Osteocyte (in vitro differentiated cells): Measurements from ENCODE around the gene PRX. TPM values are rescaled to one million over a fixed set of nuclear protein-coding genes. Genes with fewer than 3 reads are reported as not detected.

Experiments used
- DNase-seq: peaks from one replicate; pipeline ENCODE4 v3.0.0; 2021; ENCODE audit warnings: mixed read lengths; ENCODE audit not compliant: unreplicated experiment; ENCODE audit errors: extremely low spot score
- H3K27ac Mint-ChIP-seq: one replicate; pipeline ENCODE4 v1.8.0; 2021; ENCODE audit warnings: mild to moderate bottlenecking, mixed read lengths; ENCODE audit not compliant: unreplicated experiment
- H3K27me3 Mint-ChIP-seq: one replicate; pipeline ENCODE4 v1.8.0; 2021; ENCODE audit warnings: mixed read lengths; ENCODE audit not compliant: unreplicated experiment
- H3K36me3 Mint-ChIP-seq: one replicate; pipeline ENCODE4 v1.8.0; 2021; ENCODE audit warnings: mixed read lengths; ENCODE audit not compliant: unreplicated experiment
- H3K4me1 Mint-ChIP-seq: one replicate; pipeline ENCODE4 v1.8.0; 2021; ENCODE audit warnings: mixed read lengths; ENCODE audit not compliant: unreplicated experiment
- H3K4me3 Mint-ChIP-seq: one replicate; pipeline ENCODE4 v1.8.0; 2021; ENCODE audit warnings: mild to moderate bottlenecking, moderate library complexity, mixed read lengths; ENCODE audit not compliant: unreplicated experiment
- H3K9me3 Mint-ChIP-seq: one replicate; pipeline ENCODE4 v1.8.0; 2021; ENCODE audit warnings: mixed read lengths; ENCODE audit not compliant: unreplicated experiment
- CTCF ChIP-seq: fragments of 200-600 bp; sonication (generic); IDR thresholded peaks from 2 replicates; pipeline ENCODE4 v1.5.0; 2021; ENCODE audit warnings: antibody characterized with exemption, mild to moderate bottlenecking, moderate library complexity
- total RNA-seq: library from RNA; stranded (reverse); gene quantifications from 2 replicates; pipeline ENCODE4 v1.2.1, GENCODE V29; 2021

The PRX gene
- total RNA-seq, 1 donor from 2014 or later: 5.0 TPM

- Mint-ChIP-seq H3K27me3 (no peaks in the 10 kb centered on the region), H3K4me1 (peaks cover 27% of the 10 kb centered on the region), H3K9me3 (no peaks in the 10 kb centered on the region), H3K27ac (peak within 1 kb of the TSS; percentile 99), H3K36me3 (peaks cover 8% of the 10 kb centered on the region), H3K4me3 (peak within 1 kb of the TSS; percentile 100)
- peak; percentile 99 for DNase-seq
- TF ChIP-seq CTCF: no peak
Measured at GRCh38 chr19:40444000-40444824, 31.0 kb upstream of the PRX start, which contains the start of gene SERTAD3. Gene SERTAD3 (minus strand): TSS chr19:40444335. CDS start chr19:40442080, 2,255 bp downstream.

- peak overlapping the region; percentile 100 for H3K4me3 Mint-ChIP-seq
- no peaks in the 10 kb centered on the region for H3K27me3 Mint-ChIP-seq
- H3K9me3 Mint-ChIP-seq: no peaks in the 10 kb centered on the region
- TF ChIP-seq CTCF: no peak
- DNase-seq: peak; percentile 99
- peak overlapping the region; percentile 99 for H3K27ac Mint-ChIP-seq
- H3K4me1 Mint-ChIP-seq: peaks cover 27% of the 10 kb centered on the region
- peaks cover 8% of the 10 kb centered on the region for H3K36me3 Mint-ChIP-seq
Measured at GRCh38 chr19:40443131-40443999, 30.2 kb upstream of the PRX start.

- H3K27ac Mint-ChIP-seq: peak overlapping the region; percentile 99
Measured at GRCh38 chr19:40442328-40443130, 29.4 kb upstream of the PRX start.

GRCh38 chr19:40441719-40442253, 28.6 kb upstream of the PRX start:
- H3K36me3 Mint-ChIP-seq: peaks cover 10% of the 10 kb centered on the region
- H3K9me3 Mint-ChIP-seq: no peaks in the 10 kb centered on the region
- TF ChIP-seq CTCF: no peak
- H3K27me3 Mint-ChIP-seq: no peaks in the 10 kb centered on the region
- peak overlapping the region; percentile 99 for H3K27ac Mint-ChIP-seq
- no peak for DNase-seq
- peak overlapping the region; percentile 100 for H3K4me3 Mint-ChIP-seq
- H3K4me1 Mint-ChIP-seq: peaks cover 27% of the 10 kb centered on the region

More at GRCh38 chr19:40442328-40443130, 29.4 kb upstream of the PRX start:
- Mint-ChIP-seq H3K4me3 (peak overlapping the region; percentile 100), H3K9me3 (no peaks in the 10 kb centered on the region), H3K36me3 (peaks cover 10% of the 10 kb centered on the region), H3K27me3 (no peaks in the 10 kb centered on the region), H3K4me1 (peaks cover 27% of the 10 kb centered on the region)
- no peak for DNase-seq
- no peak for TF ChIP-seq CTCF
